ENCODE measurements around the gene ZBED4.

GRCh38 chr22:49935561-49935960 is 81.9 kb downstream of the ZBED4 start:
- no peak for TF ChIP-seq CTCF (IDR thresholded peaks at IDR 0.05)
- no peak for TF ChIP-seq POLR2A (IDR thresholded peaks at IDR 0.05)
